OCI-LY7 (cell line): ENCODE results near the gene FAM20A.

Experiments used
- CTCF ChIP-seq: fragments of 200-600 bp; sonication (generic); conservative IDR thresholded peaks from 2 replicates; pipeline ENCODE4 v1.5.1; 2014; ENCODE audit warnings: mild to moderate bottlenecking, antibody characterized with exemption, low read length, moderate library complexity, mixed read lengths
- EZH2phosphoT487 ChIP-seq: fragments of 200-600 bp; sonication (generic); IDR thresholded peaks from 2 replicates; pipeline ENCODE4 v1.6.1; 2018; ENCODE audit warnings: low read depth, borderline replicate concordance, mild to moderate bottlenecking, mixed run types, antibody characterized with exemption, low read length, moderate library complexity, mixed read lengths

GRCh38 chr17:68628576-68628957 is 27.4 kb upstream of the FAM20A start:
- no peak for TF ChIP-seq CTCF
- TF ChIP-seq EZH2phosphoT487, result no peak
